ENCODE measurements around the gene NME5. TPM values are rescaled to one million over a fixed set of nuclear protein-coding genes. Genes with fewer than 3 reads are reported as not detected.

The NME5 gene
- total and polyA plus RNA-seq, 2 donors (not counting 1 experiment from before 2014, with no cell fraction given): 1.8 to 2.5 TPM

GRCh38 chr5:138105709-138106108 is 33.5 kb downstream of the NME5 start:
- Histone ChIP-seq H3K36me3 (ENCODE audit: control insufficient read depth, insufficient read depth, low read length) (no peaks in the 10 kb centered on the region), H3K4me1 (ENCODE audit: control insufficient read depth, extremely low read depth, insufficient read depth, low read length) (no peaks in the 10 kb centered on the region), H3K27ac (ENCODE audit: insufficient read depth, low read length) (no peak overlapping the region), H3K9me3 (ENCODE audit: control insufficient read depth, insufficient read depth, low read depth, low read length) (no peaks in the 10 kb centered on the region), H2AFZ (ENCODE audit: low read length) (no peak overlapping the region), H3K4me2 (ENCODE audit: extremely low read depth, insufficient read depth, low read length) (no peak overlapping the region), H4K20me1 (ENCODE audit: control insufficient read depth, extremely low read depth, insufficient read depth, low read length) (no peaks in the 10 kb centered on the region), H3K79me2 (ENCODE audit: control insufficient read depth, insufficient read depth, low read length) (no peaks in the 10 kb centered on the region), H3K9ac (ENCODE audit: insufficient read depth, low read length) (no peak overlapping the region), H3K27me3 (ENCODE audit: control insufficient read depth, insufficient read depth, low read length) (no peaks in the 10 kb centered on the region), H3K4me3 (replicated peaks in 1 of 4; ENCODE audit: control extremely low read depth in 1 of 4, insufficient read depth in 1 of 4, low read depth in 3 of 4, low read length in 4 of 4) (no peak overlapping the region)
- TF ChIP-seq EZH2 (IDR thresholded peaks at IDR 0.05; ENCODE audit: low read length, missing control alignments) (no peak), CTCF (conservative IDR thresholded peaks at IDR 0.05 in 1 of 2, IDR thresholded peaks at IDR 0.05 in 1 of 2; ENCODE audit: low read depth in 1 of 2, low read length in 2 of 2) (no peak)
- no peak for DNase-seq (ENCODE audit: low read depth in 2 of 2)

DNA sequence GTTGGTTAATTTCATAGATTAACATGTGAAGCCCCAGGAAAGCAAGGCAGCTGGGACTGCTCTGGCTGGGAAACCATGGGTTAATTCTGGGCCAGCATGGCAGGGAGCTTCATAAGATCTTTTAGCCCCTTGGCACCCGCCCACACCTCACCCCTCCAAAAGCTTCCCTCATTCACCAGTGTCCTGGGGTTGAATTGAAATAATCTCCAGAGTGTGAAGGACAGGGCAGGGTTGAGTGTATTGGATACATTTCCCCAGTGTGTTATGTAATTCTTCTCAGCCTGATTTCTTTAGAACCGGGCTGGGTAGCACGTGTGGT is 36.0 kb downstream of the NME5 start:
- Histone ChIP-seq H3K79me2 (ENCODE audit: control insufficient read depth, insufficient read depth, low read length) (no peaks in the 10 kb centered on the region), H3K4me3 (replicated peaks in 1 of 4; ENCODE audit: control extremely low read depth in 1 of 4, insufficient read depth in 1 of 4, low read depth in 3 of 4, low read length in 4 of 4) (no peak overlapping the region), H3K36me3 (ENCODE audit: control insufficient read depth, insufficient read depth, low read length) (no peaks in the 10 kb centered on the region), H3K27ac (ENCODE audit: insufficient read depth, low read length) (no peak overlapping the region), H2AFZ (ENCODE audit: low read length) (no peak overlapping the region), H3K4me2 (ENCODE audit: extremely low read depth, insufficient read depth, low read length) (no peak overlapping the region), H4K20me1 (ENCODE audit: control insufficient read depth, extremely low read depth, insufficient read depth, low read length) (no peaks in the 10 kb centered on the region), H3K9ac (ENCODE audit: insufficient read depth, low read length) (no peak overlapping the region), H3K27me3 (ENCODE audit: control insufficient read depth, insufficient read depth, low read length) (peaks cover 4% of the 10 kb centered on the region), H3K4me1 (ENCODE audit: control insufficient read depth, extremely low read depth, insufficient read depth, low read length) (no peaks in the 10 kb centered on the region), H3K9me3 (ENCODE audit: control insufficient read depth, insufficient read depth, low read depth, low read length) (no peaks in the 10 kb centered on the region)
- TF ChIP-seq EZH2 (IDR thresholded peaks at IDR 0.05; ENCODE audit: low read length, missing control alignments): no peak
- no peak for TF ChIP-seq CTCF (conservative IDR thresholded peaks at IDR 0.05 in 1 of 2, IDR thresholded peaks at IDR 0.05 in 1 of 2; ENCODE audit: low read depth in 1 of 2, low read length in 2 of 2)
- no peak for DNase-seq (ENCODE audit: low read depth in 2 of 2)

- H3K4me2 ChIP-seq (ENCODE audit: extremely low read depth, insufficient read depth, low read length): no peak overlapping the region
- TF ChIP-seq EZH2 (IDR thresholded peaks at IDR 0.05; ENCODE audit: low read length, missing control alignments) (no peak), CTCF (conservative IDR thresholded peaks at IDR 0.05 in 1 of 2, IDR thresholded peaks at IDR 0.05 in 1 of 2; ENCODE audit: low read depth in 1 of 2, low read length in 2 of 2) (no peak)
- peaks cover 4% of the 10 kb centered on the region for H3K27me3 ChIP-seq (ENCODE audit: control insufficient read depth, insufficient read depth, low read length)
- no peaks in the 10 kb centered on the region for H3K36me3 ChIP-seq (ENCODE audit: control insufficient read depth, insufficient read depth, low read length)
- no peak for DNase-seq (ENCODE audit: low read depth in 2 of 2)
- no peak overlapping the region for H3K4me3 ChIP-seq (replicated peaks in 1 of 4; ENCODE audit: control extremely low read depth in 1 of 4, insufficient read depth in 1 of 4, low read depth in 3 of 4, low read length in 4 of 4)
- no peaks in the 10 kb centered on the region for H4K20me1 ChIP-seq (ENCODE audit: control insufficient read depth, extremely low read depth, insufficient read depth, low read length)
- no peaks in the 10 kb centered on the region for H3K79me2 ChIP-seq (ENCODE audit: control insufficient read depth, insufficient read depth, low read length)
- H3K4me1 ChIP-seq (ENCODE audit: control insufficient read depth, extremely low read depth, insufficient read depth, low read length): no peaks in the 10 kb centered on the region
- H3K9ac ChIP-seq (ENCODE audit: insufficient read depth, low read length): no peak overlapping the region
- H3K9me3 ChIP-seq (ENCODE audit: control insufficient read depth, insufficient read depth, low read depth, low read length): no peaks in the 10 kb centered on the region
- H2AFZ ChIP-seq (ENCODE audit: low read length): no peak overlapping the region
- no peak overlapping the region for H3K27ac ChIP-seq (ENCODE audit: insufficient read depth, low read length)
Measured at GRCh38 chr5:138102454-138103318, 36.5 kb downstream of the NME5 start.
